ENCODE results near the gene TNFRSF8.

TNFRSF8 gene

DNA sequence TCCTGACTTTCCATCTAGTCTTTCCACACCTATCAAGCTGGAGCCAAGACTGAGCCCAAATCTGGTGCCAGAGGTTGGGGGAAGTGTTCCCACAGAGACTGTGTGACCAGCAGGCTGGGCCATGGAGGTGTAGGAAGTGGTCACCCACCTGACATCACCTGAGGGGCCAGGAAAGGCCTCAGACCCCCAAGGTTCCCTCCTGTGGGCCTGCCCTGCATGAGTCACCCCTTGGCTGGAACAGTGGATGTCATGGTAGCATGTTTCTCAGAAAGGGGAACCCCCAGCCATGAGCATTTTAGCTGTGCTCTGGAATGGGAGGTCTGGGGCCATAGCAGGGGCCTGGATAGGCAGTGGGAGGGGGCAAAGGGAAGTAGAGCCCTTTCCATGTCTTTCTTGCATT lies 5.7 kb upstream of the TNFRSF8 start:
- Histone ChIP-seq H3K27me3 (ENCODE audit: insufficient read depth, low read depth) (no peaks in the 10 kb centered on the region), H3K36me3 (ENCODE audit: insufficient read depth) (no peaks in the 10 kb centered on the region), H3K4me3 (IDR thresholded peaks at IDR 0.05; ENCODE audit: insufficient read depth, low read depth, low read length) (no peak overlapping the region), H3K27ac (no peak overlapping the region), H3K9ac (no peak overlapping the region), H4K20me1 (ENCODE audit: insufficient read depth) (no peaks in the 10 kb centered on the region), H2AFZ (ENCODE audit: low read depth) (no peak overlapping the region), H3K4me2 (no peak overlapping the region), H3K79me2 (ENCODE audit: insufficient read depth, low read depth) (no peaks in the 10 kb centered on the region), H3K4me1 (ENCODE audit: low read depth, poor library complexity, severe bottlenecking) (peaks cover 43% of the 10 kb centered on the region)
- TF ChIP-seq, protein P1, sequence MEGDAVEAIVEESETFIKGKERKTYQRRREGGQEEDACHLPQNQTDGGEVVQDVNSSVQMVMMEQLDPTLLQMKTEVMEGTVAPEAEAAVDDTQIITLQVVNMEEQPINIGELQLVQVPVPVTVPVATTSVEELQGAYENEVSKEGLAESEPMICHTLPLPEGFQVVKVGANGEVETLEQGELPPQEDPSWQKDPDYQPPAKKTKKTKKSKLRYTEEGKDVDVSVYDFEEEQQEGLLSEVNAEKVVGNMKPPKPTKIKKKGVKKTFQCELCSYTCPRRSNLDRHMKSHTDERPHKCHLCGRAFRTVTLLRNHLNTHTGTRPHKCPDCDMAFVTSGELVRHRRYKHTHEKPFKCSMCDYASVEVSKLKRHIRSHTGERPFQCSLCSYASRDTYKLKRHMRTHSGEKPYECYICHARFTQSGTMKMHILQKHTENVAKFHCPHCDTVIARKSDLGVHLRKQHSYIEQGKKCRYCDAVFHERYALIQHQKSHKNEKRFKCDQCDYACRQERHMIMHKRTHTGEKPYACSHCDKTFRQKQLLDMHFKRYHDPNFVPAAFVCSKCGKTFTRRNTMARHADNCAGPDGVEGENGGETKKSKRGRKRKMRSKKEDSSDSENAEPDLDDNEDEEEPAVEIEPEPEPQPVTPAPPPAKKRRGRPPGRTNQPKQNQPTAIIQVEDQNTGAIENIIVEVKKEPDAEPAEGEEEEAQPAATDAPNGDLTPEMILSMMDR (conservative IDR thresholded peaks at IDR 0.05; ENCODE audit: low read depth, low read length): no peak

DNA sequence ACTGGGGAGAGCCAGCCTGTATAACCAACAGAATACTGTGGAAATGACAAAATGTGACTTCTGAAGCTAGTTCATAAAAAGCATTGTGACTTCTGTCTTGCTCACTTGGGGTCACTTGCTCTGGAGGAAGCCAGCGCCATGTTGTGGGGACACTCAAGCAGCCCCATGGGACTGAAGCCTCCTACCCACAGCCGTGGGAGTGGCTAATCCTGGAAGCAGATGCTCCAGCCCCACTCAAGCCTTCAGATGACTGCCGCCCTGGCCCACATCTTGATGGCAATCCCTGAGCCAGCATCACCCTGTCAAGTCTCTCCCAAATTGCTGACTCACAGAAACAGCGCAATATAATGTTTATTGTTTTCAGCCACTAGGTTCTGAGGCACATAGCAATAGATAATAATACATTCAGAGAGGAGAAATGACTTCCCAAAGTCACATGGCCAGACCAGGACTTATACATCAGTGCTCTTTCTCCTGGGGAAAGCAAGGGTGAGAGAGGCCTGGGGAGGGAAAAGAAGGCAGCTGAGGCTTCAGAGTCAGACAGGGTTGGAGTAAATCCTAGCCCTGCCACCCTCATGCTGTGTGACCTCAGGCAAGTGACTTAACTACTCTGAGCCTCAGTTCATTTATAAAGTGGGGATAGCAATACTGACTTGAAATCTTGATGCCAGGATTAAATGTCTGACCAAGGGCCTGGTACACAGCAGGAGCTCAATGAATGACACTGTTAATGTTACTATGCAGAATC lies 5.0 kb upstream of the TNFRSF8 start:
- H3K4me3 ChIP-seq (IDR thresholded peaks at IDR 0.05; ENCODE audit: insufficient read depth, low read depth, low read length): no peak overlapping the region
- H4K20me1 ChIP-seq (ENCODE audit: insufficient read depth): no peaks in the 10 kb centered on the region
- H2AFZ ChIP-seq (ENCODE audit: low read depth): no peak overlapping the region
- no peak overlapping the region for H3K27ac ChIP-seq
- H3K4me1 ChIP-seq (ENCODE audit: low read depth, poor library complexity, severe bottlenecking): peaks cover 36% of the 10 kb centered on the region
- no peaks in the 10 kb centered on the region for H3K36me3 ChIP-seq (ENCODE audit: insufficient read depth)
- H3K79me2 ChIP-seq (ENCODE audit: insufficient read depth, low read depth): no peaks in the 10 kb centered on the region
- H3K27me3 ChIP-seq (ENCODE audit: insufficient read depth, low read depth): no peaks in the 10 kb centered on the region
- H3K9ac ChIP-seq: no peak overlapping the region
- TF ChIP-seq, protein P1 (conservative IDR thresholded peaks at IDR 0.05; ENCODE audit: low read depth, low read length): no peak
- H3K4me2 ChIP-seq: no peak overlapping the region

DNA sequence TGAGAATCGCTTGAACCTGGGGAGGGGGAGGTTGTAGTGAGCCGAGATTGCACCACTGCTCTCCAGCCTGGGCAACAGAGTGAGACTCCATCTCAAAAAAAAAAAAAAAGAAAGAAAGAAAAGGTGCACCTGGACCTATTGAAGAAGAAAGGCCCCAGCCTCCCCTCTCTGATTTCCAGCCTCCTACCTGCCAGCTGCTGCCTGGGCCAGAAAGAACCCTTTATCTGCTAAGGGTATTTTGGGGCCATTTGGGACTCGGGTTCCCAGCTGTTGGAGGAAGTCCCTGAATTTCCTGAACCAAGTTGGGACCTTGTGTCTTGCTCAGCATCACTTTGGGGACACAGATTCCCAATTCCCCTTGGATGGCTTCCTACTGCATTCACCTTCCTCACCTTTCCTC lies 3.9 kb upstream of the TNFRSF8 start:
- TF ChIP-seq, protein P1 (conservative IDR thresholded peaks at IDR 0.05; ENCODE audit: low read depth, low read length): no peak
- Histone ChIP-seq H3K79me2 (ENCODE audit: insufficient read depth, low read depth) (no peaks in the 10 kb centered on the region), H3K4me3 (IDR thresholded peaks at IDR 0.05; ENCODE audit: insufficient read depth, low read depth, low read length) (no peak overlapping the region), H3K4me1 (ENCODE audit: low read depth, poor library complexity, severe bottlenecking) (peaks cover 25% of the 10 kb centered on the region), H3K27me3 (ENCODE audit: insufficient read depth, low read depth) (peaks cover 5% of the 10 kb centered on the region; the same call in 1 of the 2 replicates), H3K27ac (no peak overlapping the region), H3K9ac (no peak overlapping the region), H2AFZ (ENCODE audit: low read depth) (no peak overlapping the region), H3K36me3 (ENCODE audit: insufficient read depth) (no peaks in the 10 kb centered on the region), H4K20me1 (ENCODE audit: insufficient read depth) (no peaks in the 10 kb centered on the region), H3K4me2 (no peak overlapping the region; the same call in 1 of the 2 replicates)

DNA sequence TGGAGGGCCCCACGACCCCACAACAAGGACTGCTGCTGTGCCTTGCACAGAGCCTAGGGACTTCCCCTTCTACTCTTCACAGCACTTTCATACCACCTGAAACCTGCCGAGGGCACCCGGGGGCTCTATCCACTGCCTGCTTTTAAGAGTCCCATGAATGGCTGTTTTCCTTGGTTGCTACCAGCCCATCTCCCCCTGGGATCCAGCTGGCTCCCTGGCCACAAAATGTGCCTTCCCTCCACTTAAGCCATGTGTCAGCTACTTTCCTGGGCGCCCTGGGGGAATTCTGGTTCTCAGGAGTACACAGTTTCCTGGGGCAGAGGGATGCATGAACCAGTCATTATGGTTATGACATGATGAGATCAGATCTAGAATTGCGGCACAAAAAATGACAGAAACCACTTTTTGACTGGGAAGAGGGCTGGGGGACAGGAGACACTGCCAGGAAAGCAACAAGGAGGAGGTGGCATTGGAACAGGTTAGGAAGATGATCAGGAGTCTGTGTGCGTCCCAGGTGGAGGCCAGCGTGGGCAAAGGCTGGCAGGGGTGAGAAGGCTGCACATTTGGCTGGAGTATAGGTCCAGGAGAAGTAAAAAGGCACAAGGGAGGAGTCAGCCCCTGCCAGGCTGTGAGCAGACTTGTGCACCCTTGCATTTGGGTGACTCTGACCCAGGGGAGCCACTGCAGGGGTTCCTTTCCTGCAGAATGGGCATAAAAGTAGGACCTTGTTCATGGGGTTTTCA lies 3.2 kb upstream of the TNFRSF8 start:
- H4K20me1 ChIP-seq (ENCODE audit: insufficient read depth): no peaks in the 10 kb centered on the region
- H3K4me2 ChIP-seq: no peak overlapping the region; the same call in 1 of the 2 replicates
- H3K27ac ChIP-seq: no peak overlapping the region
- H3K4me1 ChIP-seq (ENCODE audit: low read depth, poor library complexity, severe bottlenecking): peaks cover 20% of the 10 kb centered on the region
- H3K79me2 ChIP-seq (ENCODE audit: insufficient read depth, low read depth): no peaks in the 10 kb centered on the region
- H3K4me3 ChIP-seq (IDR thresholded peaks at IDR 0.05; ENCODE audit: insufficient read depth, low read depth, low read length): no peak overlapping the region
- no peak overlapping the region for H2AFZ ChIP-seq (ENCODE audit: low read depth)
- TF ChIP-seq, protein P1 (conservative IDR thresholded peaks at IDR 0.05; ENCODE audit: low read depth, low read length): no peak
- peaks cover 11% of the 10 kb centered on the region; the same call in 1 of the 2 replicates for H3K27me3 ChIP-seq (ENCODE audit: insufficient read depth, low read depth)
- H3K9ac ChIP-seq: no peak overlapping the region
- no peaks in the 10 kb centered on the region for H3K36me3 ChIP-seq (ENCODE audit: insufficient read depth)
